ENCODE results near the gene FUCA1.

GRCh38 chr1:23864801-23865542 is 3.1 kb downstream of the FUCA1 start:
- TF ChIP-seq CTCF (conservative IDR thresholded peaks at IDR 0.05), result no peak
- TF ChIP-seq EZH2 (IDR thresholded peaks at IDR 0.05; ENCODE audit: low read depth), result no peak

Data from PC-9 (cell line).